Loucy (cell line): ENCODE measurements around the gene DHRS12.

Experiments
- H2AFZ ChIP-seq: fragments of 200-600 bp; sonication (generic); 2 replicates; pipeline ENCODE4 v1.6.0; 2016; ENCODE audit warnings: antibody characterized with exemption, mild to moderate bottlenecking, low read length, moderate library complexity
- H3F3A ChIP-seq: fragments of 200-600 bp; 2 replicates; pipeline ENCODE4 v1.6.0; 2016; ENCODE audit warnings: antibody characterized with exemption, low read depth, mild to moderate bottlenecking
- H3K27me3 ChIP-seq: fragments of 200-600 bp; sonication (generic); 2 replicates; pipeline ENCODE4 v1.6.1; 2014; ENCODE audit warnings: low read length, mild to moderate bottlenecking; ENCODE audit not compliant: insufficient read depth, poor library complexity, severe bottlenecking
- H3K36me3 ChIP-seq: fragments of 200-600 bp; sonication (generic); 2 replicates; pipeline ENCODE4 v1.6.1; 2016; ENCODE audit warnings: low read length; ENCODE audit not compliant: insufficient read depth
- H3K4me1 ChIP-seq: fragments of 200-600 bp; sonication (generic); 2 replicates; pipeline ENCODE4 v1.5.1; 2014; ENCODE audit warnings: low read length, mild to moderate bottlenecking; ENCODE audit not compliant: insufficient read depth, poor library complexity, severe bottlenecking
- H3K4me2 ChIP-seq: fragments of 200-600 bp; sonication (generic); 2 replicates; pipeline ENCODE4 v1.6.0; 2014; ENCODE audit warnings: antibody characterized with exemption, low read length, low read depth, mild to moderate bottlenecking; ENCODE audit not compliant: poor library complexity, severe bottlenecking
- H3K4me3 ChIP-seq: fragments of 200-600 bp; sonication (generic); 2 replicates; pipeline ENCODE4 v1.5.1; 2014; ENCODE audit warnings: low read length, mild to moderate bottlenecking, mixed read lengths; ENCODE audit not compliant: poor library complexity, severe bottlenecking
- H3K79me2 ChIP-seq: fragments of 200-600 bp; sonication (generic); 2 replicates; pipeline ENCODE4 v1.6.1; 2014; ENCODE audit warnings: low read length; ENCODE audit not compliant: insufficient read depth
- H3K9ac ChIP-seq: fragments of 200-600 bp; sonication (generic); 2 replicates; pipeline ENCODE4 v1.6.0; 2014; ENCODE audit warnings: mild to moderate bottlenecking, low read depth, low read length, moderate library complexity; ENCODE audit not compliant: poor library complexity, severe bottlenecking
- H3K9me2 ChIP-seq: fragments of 200-600 bp; sonication (generic); replicated peaks from 2 replicates; pipeline ENCODE4 v1.6.1; 2016; ENCODE audit warnings: low read depth, low read length, mixed read lengths
- H3K9me3 ChIP-seq: fragments of 200-600 bp; sonication (generic); 2 replicates; pipeline ENCODE4 v1.6.1; 2014; ENCODE audit warnings: mild to moderate bottlenecking, antibody characterized with exemption, low read length, low read depth; ENCODE audit not compliant: insufficient read depth
- H4K20me1 ChIP-seq: fragments of 200-600 bp; sonication (generic); 2 replicates; pipeline ENCODE4 v1.6.0; 2014; ENCODE audit warnings: antibody characterized with exemption, low read length, mild to moderate bottlenecking; ENCODE audit not compliant: insufficient read depth, poor library complexity, severe bottlenecking
- CTCF ChIP-seq: fragments of 200-600 bp; sonication (generic); conservative IDR thresholded peaks from 2 replicates; pipeline ENCODE4 v1.5.1; 2014; ENCODE audit warnings: mild to moderate bottlenecking, antibody characterized with exemption, low read length
- EZH2phosphoT487 ChIP-seq: fragments of 200-600 bp; IDR thresholded peaks from 2 replicates; pipeline ENCODE4 v1.6.1; 2018; ENCODE audit warnings: antibody characterized with exemption, mild to moderate bottlenecking, moderate library complexity, borderline replicate concordance

The DHRS12 gene

GRCh38 chr13:51839711-51840540 is 36.0 kb upstream of the DHRS12 start:
- TF ChIP-seq CTCF: no peak
- no peak for TF ChIP-seq EZH2phosphoT487
- H3K9ac ChIP-seq: no peak overlapping the region
- no peak overlapping the region for H3K4me2 ChIP-seq

DNA sequence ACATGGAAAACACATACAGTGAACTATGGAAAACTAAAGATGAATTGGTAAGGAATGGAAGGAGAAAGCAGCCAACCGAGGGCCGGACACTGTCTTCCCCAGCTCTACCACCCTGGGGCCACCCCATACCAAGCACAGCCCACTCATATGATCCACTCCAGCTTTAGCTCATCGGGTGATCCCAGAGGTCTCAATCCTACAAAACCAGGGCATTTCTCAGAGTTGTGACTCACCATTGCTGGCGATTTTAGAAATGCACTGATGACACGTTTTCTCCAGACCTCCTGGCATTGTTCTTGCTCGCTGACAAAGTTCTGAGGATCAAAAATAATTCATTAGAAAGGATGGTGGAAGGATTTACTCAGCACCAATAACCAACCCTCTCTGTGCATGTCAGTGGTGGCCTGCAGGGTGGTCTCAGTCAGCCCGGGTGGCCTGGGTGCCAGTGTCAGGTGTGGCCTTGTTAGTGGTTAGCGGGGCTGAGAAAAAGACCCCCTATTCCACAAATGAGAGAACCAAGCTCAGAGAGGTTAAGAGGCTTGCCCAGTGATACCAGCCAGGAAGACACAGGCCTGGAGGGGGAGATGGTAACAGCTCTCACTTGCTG is 34.4 kb upstream of the DHRS12 start:
- H3K4me3 ChIP-seq: no peak overlapping the region
- no peaks in the 10 kb centered on the region for H3K36me3 ChIP-seq
- no peak for TF ChIP-seq EZH2phosphoT487
- TF ChIP-seq CTCF: no peak
- no peak overlapping the region for H3K9ac ChIP-seq
- H3K4me2 ChIP-seq: no peak overlapping the region
- H3K79me2 ChIP-seq: no peaks in the 10 kb centered on the region
- no peaks in the 10 kb centered on the region for H3K9me3 ChIP-seq
- no peaks in the 10 kb centered on the region for H3F3A ChIP-seq
- H2AFZ ChIP-seq: no peak overlapping the region
- no peaks in the 10 kb centered on the region for H3K27me3 ChIP-seq
- no peaks in the 10 kb centered on the region for H4K20me1 ChIP-seq
- peaks cover 11% of the 10 kb centered on the region for H3K4me1 ChIP-seq
- H3K9me2 ChIP-seq: no peaks in the 10 kb centered on the region

More at GRCh38 chr13:51839711-51840540, 36.0 kb upstream of the DHRS12 start:
- H3K9me3 ChIP-seq: no peaks in the 10 kb centered on the region
- H4K20me1 ChIP-seq: no peaks in the 10 kb centered on the region
- no peak overlapping the region for H3K4me3 ChIP-seq
- H2AFZ ChIP-seq: no peak overlapping the region
- peaks cover 3% of the 10 kb centered on the region for H3K4me1 ChIP-seq
- H3F3A ChIP-seq: no peaks in the 10 kb centered on the region
- no peaks in the 10 kb centered on the region for H3K27me3 ChIP-seq
- no peaks in the 10 kb centered on the region for H3K36me3 ChIP-seq
- no peaks in the 10 kb centered on the region for H3K9me2 ChIP-seq
- H3K79me2 ChIP-seq: no peaks in the 10 kb centered on the region

GRCh38 chr13:51837016-51837415 is 33.1 kb upstream of the DHRS12 start:
- Histone ChIP-seq H3K9me2 (no peaks in the 10 kb centered on the region), H3K4me3 (no peak overlapping the region), H3K4me1 (peaks cover 13% of the 10 kb centered on the region), H2AFZ (no peak overlapping the region), H3K27me3 (no peaks in the 10 kb centered on the region), H3K36me3 (no peaks in the 10 kb centered on the region), H3K4me2 (no peak overlapping the region), H3K9ac (no peak overlapping the region), H3K9me3 (no peaks in the 10 kb centered on the region), H3K79me2 (no peaks in the 10 kb centered on the region), H4K20me1 (no peaks in the 10 kb centered on the region), H3F3A (no peaks in the 10 kb centered on the region)
- TF ChIP-seq EZH2phosphoT487 (no peak), CTCF (no peak)
